ENCODE data around the gene KCNH3. TPM values are rescaled to one million over a fixed set of nuclear protein-coding genes. Genes with fewer than 3 reads are reported as not detected.

KCNH3 gene
- total and polyA plus RNA-seq, 2 experiments from 2014 or later = 0.21 to 0.52 TPM

DNA sequence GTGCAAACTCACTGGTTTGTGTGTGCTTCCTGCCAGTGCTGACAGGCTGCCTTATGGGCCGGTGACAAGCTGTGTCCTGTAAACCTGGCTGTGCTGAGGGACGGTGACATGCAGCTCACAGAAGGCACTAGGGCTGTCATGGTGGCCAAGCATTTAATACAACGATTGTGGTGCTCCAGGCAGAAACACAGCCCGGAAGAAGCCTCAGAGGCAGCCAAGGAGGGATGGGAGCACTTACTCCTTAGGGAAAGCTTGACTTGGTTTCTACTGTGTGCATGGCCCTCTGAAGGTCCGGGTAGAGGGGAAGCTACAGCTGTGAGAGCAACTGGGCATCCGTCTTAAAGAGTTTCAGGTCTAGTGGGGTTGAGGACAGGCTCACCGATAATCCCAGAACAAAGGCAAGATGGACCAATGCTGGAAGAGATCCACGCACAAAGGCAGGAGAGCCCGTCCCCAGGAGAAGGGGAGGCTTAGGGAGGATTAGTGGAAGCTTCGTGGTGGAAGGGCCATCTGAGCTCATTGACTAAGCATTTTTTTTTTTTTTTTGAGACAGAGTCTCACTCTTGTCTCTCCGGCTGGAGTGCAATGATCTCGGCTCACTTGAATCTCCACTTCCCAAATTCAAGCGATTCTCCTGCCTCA lies 39.8 kb downstream of the KCNH3 start:
- Mint-ChIP-seq H3K4me3 (no peak overlapping the region), H3K27ac (no peak overlapping the region), H3K27me3 (ENCODE audit: insufficient read depth, low read depth, poor library complexity) (peaks cover 7% of the 10 kb centered on the region), H3K36me3 (ENCODE audit: low read depth) (peaks cover 6% of the 10 kb centered on the region; the same call in 1 of the 3 replicates), H3K4me1 (peaks cover 9% of the 10 kb centered on the region), H3K9me3 (no peaks in the 10 kb centered on the region)
- H3K4me2 ChIP-seq = no peak overlapping the region
- H3K4me3 ChIP-seq = no peak overlapping the region
- no peaks in the 10 kb centered on the region for H3F3A ChIP-seq (replicated peaks; ENCODE audit: low read depth)
- no peak for ATAC-seq
- no peaks in the 10 kb centered on the region for H3K4me1 ChIP-seq (ENCODE audit: insufficient read depth)
- no peaks in the 10 kb centered on the region for H3K27me3 ChIP-seq (ENCODE audit: insufficient read depth)
- no peak overlapping the region for H3K27ac ChIP-seq (ENCODE audit: low read depth)
- TF ChIP-seq STAT1 (IDR thresholded peaks at IDR 0.05; ENCODE audit: unreplicated experiment) (no peak), CREB1 (CRISPR knock-in tag; IDR thresholded peaks at IDR 0.05; ENCODE audit: low read depth) (no peak), REST (IDR thresholded peaks at IDR 0.05; ENCODE audit: unreplicated experiment) (no peak)
- TF ChIP-seq, protein P1, sequence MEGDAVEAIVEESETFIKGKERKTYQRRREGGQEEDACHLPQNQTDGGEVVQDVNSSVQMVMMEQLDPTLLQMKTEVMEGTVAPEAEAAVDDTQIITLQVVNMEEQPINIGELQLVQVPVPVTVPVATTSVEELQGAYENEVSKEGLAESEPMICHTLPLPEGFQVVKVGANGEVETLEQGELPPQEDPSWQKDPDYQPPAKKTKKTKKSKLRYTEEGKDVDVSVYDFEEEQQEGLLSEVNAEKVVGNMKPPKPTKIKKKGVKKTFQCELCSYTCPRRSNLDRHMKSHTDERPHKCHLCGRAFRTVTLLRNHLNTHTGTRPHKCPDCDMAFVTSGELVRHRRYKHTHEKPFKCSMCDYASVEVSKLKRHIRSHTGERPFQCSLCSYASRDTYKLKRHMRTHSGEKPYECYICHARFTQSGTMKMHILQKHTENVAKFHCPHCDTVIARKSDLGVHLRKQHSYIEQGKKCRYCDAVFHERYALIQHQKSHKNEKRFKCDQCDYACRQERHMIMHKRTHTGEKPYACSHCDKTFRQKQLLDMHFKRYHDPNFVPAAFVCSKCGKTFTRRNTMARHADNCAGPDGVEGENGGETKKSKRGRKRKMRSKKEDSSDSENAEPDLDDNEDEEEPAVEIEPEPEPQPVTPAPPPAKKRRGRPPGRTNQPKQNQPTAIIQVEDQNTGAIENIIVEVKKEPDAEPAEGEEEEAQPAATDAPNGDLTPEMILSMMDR (conservative IDR thresholded peaks at IDR 0.05; ENCODE audit: low read depth in 2 of 2) = no peak
- 0 out of 2 replicates have a peak, but pooled peaks cover 2% of the 10 kb centered on the region for H4K20me1 ChIP-seq (replicated peaks; ENCODE audit: insufficient read depth)
- no peak for DNase-seq (ENCODE audit: low spot score)
- peaks cover 5% of the 10 kb centered on the region; the same call in 1 of the 2 replicates for H3K36me3 ChIP-seq (ENCODE audit: insufficient read depth)
- 0 out of 2 replicates have a peak, but pooled peaks cover 14% of the 10 kb centered on the region for H3K79me2 ChIP-seq (replicated peaks; ENCODE audit: insufficient read depth)
- H3K9me2 ChIP-seq (ENCODE audit: insufficient read depth) = no peaks in the 10 kb centered on the region
- H2AFZ ChIP-seq = no peak overlapping the region

- no peaks in the 10 kb centered on the region for H3K9me2 ChIP-seq (ENCODE audit: insufficient read depth)
- 0 out of 2 replicates have a peak, but pooled peaks cover 2% of the 10 kb centered on the region for H4K20me1 ChIP-seq (replicated peaks; ENCODE audit: insufficient read depth)
- H3K27ac ChIP-seq (ENCODE audit: low read depth) = no peak overlapping the region
- no peak overlapping the region for H3K4me2 ChIP-seq
- H3F3A ChIP-seq (replicated peaks; ENCODE audit: low read depth) = no peaks in the 10 kb centered on the region
- ATAC-seq (peak; percentile 97), DNase-seq (ENCODE audit: low spot score) (peak; percentile 98)
- no peaks in the 10 kb centered on the region for H3K36me3 ChIP-seq (ENCODE audit: insufficient read depth)
- 0 out of 2 replicates have a peak, but pooled peaks cover 14% of the 10 kb centered on the region for H3K79me2 ChIP-seq (replicated peaks; ENCODE audit: insufficient read depth)
- no peak overlapping the region for H2AFZ ChIP-seq
- Mint-ChIP-seq H3K9me3 (no peaks in the 10 kb centered on the region), H3K4me1 (peaks cover 12% of the 10 kb centered on the region), H3K27me3 (ENCODE audit: insufficient read depth, low read depth, poor library complexity) (peaks cover 9% of the 10 kb centered on the region), H3K27ac (no peak overlapping the region), H3K4me3 (peak overlapping the region; percentile 2; the same call in 1 of the 3 replicates), H3K36me3 (ENCODE audit: low read depth) (peaks cover 2% of the 10 kb centered on the region; the same call in 1 of the 3 replicates)
- no peak for TF ChIP-seq POLR2AphosphoS5 (IDR thresholded peaks at IDR 0.05; ENCODE audit: low read depth)
- TF ChIP-seq, protein P1 (conservative IDR thresholded peaks at IDR 0.05; ENCODE audit: low read depth in 2 of 2) = peak; percentile 92 to 97
- TF ChIP-seq, protein P2, sequence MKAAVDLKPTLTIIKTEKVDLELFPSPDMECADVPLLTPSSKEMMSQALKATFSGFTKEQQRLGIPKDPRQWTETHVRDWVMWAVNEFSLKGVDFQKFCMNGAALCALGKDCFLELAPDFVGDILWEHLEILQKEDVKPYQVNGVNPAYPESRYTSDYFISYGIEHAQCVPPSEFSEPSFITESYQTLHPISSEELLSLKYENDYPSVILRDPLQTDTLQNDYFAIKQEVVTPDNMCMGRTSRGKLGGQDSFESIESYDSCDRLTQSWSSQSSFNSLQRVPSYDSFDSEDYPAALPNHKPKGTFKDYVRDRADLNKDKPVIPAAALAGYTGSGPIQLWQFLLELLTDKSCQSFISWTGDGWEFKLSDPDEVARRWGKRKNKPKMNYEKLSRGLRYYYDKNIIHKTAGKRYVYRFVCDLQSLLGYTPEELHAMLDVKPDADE (IDR thresholded peaks at IDR 0.05) = no peak
- TF ChIP-seq REST (IDR thresholded peaks at IDR 0.05; ENCODE audit: unreplicated experiment) = no peak
- no peaks in the 10 kb centered on the region for H3K27me3 ChIP-seq (ENCODE audit: insufficient read depth)
- H3K4me1 ChIP-seq (ENCODE audit: insufficient read depth) = no peaks in the 10 kb centered on the region
- no peak overlapping the region for H3K4me3 ChIP-seq
Observed at GRCh38 chr12:49580572-49581535, 42.0 kb downstream of the KCNH3 start.

Measured in GM23338 (cell line).